ENCODE measurements around the gene MLF2. TPM values are rescaled to one million over a fixed set of nuclear protein-coding genes. Genes with fewer than 3 reads are reported as not detected.

Gene MLF2
- total and polyA plus RNA-seq, 9 of the 15 experiments (the other 6 are each of a cell fraction or from before 2014, with no cell fraction given) = 11.4 to 190 (median 139) TPM

DNA sequence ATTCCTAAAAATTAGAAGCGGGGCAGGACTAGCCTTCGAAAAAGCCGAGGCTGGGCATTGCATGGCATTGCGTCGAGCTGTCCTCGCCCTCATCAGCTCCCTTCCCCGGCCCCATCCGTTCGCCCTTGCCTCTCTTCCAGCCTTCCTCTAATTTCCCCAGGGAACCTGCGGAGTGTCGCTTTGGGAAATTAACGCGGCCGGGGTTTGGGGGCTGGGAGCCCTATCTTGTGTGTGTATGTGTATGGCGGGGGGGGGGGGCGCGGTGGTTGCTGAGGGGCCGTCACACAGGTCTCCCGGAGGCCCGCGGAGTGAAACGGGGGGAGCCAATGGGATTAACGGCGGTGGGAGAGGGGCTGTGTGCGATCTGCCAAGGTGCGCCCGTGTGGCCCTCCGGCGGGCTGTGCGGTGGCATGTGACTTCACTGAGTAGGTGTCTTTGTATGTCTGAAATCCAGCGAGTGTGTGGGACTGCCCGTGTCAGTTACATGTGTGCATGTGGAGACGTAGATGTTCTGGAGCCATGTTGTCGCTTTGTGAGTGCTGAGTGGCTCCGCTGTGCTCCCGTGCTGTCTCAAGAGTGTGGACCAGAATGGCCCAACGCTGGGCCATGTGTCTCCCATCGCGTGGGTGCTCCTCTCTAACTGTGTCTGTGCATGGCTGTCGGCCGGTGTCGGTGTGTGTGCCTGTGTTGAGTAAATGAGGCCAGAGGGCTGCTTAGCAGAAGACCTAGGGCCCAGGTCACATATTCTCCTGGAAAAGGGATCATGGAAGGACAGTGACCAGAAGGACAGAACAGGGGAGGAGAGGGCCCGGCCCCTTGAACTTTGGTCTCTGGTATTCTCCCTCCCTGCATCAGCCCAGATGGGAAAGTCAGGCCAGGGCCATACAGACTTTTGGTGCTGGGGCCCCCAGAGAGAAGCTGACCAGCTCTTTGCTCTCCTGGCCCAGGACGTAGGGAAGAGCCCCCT is 14.7 kb upstream of the MLF2 start (continued):
- TF ChIP-seq, protein P1, sequence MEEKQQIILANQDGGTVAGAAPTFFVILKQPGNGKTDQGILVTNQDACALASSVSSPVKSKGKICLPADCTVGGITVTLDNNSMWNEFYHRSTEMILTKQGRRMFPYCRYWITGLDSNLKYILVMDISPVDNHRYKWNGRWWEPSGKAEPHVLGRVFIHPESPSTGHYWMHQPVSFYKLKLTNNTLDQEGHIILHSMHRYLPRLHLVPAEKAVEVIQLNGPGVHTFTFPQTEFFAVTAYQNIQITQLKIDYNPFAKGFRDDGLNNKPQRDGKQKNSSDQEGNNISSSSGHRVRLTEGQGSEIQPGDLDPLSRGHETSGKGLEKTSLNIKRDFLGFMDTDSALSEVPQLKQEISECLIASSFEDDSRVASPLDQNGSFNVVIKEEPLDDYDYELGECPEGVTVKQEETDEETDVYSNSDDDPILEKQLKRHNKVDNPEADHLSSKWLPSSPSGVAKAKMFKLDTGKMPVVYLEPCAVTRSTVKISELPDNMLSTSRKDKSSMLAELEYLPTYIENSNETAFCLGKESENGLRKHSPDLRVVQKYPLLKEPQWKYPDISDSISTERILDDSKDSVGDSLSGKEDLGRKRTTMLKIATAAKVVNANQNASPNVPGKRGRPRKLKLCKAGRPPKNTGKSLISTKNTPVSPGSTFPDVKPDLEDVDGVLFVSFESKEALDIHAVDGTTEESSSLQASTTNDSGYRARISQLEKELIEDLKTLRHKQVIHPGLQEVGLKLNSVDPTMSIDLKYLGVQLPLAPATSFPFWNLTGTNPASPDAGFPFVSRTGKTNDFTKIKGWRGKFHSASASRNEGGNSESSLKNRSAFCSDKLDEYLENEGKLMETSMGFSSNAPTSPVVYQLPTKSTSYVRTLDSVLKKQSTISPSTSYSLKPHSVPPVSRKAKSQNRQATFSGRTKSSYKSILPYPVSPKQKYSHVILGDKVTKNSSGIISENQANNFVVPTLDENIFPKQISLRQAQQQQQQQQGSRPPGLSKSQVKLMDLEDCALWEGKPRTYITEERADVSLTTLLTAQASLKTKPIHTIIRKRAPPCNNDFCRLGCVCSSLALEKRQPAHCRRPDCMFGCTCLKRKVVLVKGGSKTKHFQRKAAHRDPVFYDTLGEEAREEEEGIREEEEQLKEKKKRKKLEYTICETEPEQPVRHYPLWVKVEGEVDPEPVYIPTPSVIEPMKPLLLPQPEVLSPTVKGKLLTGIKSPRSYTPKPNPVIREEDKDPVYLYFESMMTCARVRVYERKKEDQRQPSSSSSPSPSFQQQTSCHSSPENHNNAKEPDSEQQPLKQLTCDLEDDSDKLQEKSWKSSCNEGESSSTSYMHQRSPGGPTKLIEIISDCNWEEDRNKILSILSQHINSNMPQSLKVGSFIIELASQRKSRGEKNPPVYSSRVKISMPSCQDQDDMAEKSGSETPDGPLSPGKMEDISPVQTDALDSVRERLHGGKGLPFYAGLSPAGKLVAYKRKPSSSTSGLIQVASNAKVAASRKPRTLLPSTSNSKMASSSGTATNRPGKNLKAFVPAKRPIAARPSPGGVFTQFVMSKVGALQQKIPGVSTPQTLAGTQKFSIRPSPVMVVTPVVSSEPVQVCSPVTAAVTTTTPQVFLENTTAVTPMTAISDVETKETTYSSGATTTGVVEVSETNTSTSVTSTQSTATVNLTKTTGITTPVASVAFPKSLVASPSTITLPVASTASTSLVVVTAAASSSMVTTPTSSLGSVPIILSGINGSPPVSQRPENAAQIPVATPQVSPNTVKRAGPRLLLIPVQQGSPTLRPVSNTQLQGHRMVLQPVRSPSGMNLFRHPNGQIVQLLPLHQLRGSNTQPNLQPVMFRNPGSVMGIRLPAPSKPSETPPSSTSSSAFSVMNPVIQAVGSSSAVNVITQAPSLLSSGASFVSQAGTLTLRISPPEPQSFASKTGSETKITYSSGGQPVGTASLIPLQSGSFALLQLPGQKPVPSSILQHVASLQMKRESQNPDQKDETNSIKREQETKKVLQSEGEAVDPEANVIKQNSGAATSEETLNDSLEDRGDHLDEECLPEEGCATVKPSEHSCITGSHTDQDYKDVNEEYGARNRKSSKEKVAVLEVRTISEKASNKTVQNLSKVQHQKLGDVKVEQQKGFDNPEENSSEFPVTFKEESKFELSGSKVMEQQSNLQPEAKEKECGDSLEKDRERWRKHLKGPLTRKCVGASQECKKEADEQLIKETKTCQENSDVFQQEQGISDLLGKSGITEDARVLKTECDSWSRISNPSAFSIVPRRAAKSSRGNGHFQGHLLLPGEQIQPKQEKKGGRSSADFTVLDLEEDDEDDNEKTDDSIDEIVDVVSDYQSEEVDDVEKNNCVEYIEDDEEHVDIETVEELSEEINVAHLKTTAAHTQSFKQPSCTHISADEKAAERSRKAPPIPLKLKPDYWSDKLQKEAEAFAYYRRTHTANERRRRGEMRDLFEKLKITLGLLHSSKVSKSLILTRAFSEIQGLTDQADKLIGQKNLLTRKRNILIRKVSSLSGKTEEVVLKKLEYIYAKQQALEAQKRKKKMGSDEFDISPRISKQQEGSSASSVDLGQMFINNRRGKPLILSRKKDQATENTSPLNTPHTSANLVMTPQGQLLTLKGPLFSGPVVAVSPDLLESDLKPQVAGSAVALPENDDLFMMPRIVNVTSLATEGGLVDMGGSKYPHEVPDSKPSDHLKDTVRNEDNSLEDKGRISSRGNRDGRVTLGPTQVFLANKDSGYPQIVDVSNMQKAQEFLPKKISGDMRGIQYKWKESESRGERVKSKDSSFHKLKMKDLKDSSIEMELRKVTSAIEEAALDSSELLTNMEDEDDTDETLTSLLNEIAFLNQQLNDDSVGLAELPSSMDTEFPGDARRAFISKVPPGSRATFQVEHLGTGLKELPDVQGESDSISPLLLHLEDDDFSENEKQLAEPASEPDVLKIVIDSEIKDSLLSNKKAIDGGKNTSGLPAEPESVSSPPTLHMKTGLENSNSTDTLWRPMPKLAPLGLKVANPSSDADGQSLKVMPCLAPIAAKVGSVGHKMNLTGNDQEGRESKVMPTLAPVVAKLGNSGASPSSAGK (IDR thresholded peaks at IDR 0.05) = 0 out of 2 replicates have a peak, but pooled peaks have one; percentile 23
- TF ChIP-seq GTF2E2 (tag; IDR thresholded peaks at IDR 0.05) = no peak
- TF ChIP-seq ZNF79 (CRISPR knock-in tag; IDR thresholded peaks at IDR 0.05; ENCODE audit: low read depth) = no peak
- TF ChIP-seq, protein P2, sequence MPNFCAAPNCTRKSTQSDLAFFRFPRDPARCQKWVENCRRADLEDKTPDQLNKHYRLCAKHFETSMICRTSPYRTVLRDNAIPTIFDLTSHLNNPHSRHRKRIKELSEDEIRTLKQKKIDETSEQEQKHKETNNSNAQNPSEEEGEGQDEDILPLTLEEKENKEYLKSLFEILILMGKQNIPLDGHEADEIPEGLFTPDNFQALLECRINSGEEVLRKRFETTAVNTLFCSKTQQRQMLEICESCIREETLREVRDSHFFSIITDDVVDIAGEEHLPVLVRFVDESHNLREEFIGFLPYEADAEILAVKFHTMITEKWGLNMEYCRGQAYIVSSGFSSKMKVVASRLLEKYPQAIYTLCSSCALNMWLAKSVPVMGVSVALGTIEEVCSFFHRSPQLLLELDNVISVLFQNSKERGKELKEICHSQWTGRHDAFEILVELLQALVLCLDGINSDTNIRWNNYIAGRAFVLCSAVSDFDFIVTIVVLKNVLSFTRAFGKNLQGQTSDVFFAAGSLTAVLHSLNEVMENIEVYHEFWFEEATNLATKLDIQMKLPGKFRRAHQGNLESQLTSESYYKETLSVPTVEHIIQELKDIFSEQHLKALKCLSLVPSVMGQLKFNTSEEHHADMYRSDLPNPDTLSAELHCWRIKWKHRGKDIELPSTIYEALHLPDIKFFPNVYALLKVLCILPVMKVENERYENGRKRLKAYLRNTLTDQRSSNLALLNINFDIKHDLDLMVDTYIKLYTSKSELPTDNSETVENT (CRISPR knock-in tag; IDR thresholded peaks at IDR 0.05) = no peak
- TF ChIP-seq, protein P3, sequence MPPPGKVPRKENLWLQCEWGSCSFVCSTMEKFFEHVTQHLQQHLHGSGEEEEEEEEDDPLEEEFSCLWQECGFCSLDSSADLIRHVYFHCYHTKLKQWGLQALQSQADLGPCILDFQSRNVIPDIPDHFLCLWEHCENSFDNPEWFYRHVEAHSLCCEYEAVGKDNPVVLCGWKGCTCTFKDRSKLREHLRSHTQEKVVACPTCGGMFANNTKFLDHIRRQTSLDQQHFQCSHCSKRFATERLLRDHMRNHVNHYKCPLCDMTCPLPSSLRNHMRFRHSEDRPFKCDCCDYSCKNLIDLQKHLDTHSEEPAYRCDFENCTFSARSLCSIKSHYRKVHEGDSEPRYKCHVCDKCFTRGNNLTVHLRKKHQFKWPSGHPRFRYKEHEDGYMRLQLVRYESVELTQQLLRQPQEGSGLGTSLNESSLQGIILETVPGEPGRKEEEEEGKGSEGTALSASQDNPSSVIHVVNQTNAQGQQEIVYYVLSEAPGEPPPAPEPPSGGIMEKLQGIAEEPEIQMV (tag; conservative IDR thresholded peaks at IDR 0.05; ENCODE audit: low read depth) = no peak
- no peak; the same call in 1 of the 2 replicates for TF ChIP-seq POLR2G (IDR thresholded peaks at IDR 0.05; ENCODE audit: low read depth, low read length)
- TF ChIP-seq FOS (IDR thresholded peaks at IDR 0.05; ENCODE audit: extremely low read depth, insufficient read length) = no peak
- TF ChIP-seq KLF10 (CRISPR knock-in tag; IDR thresholded peaks at IDR 0.05) = no peak
- TF ChIP-seq ZNF263 (CRISPR knock-in tag; IDR thresholded peaks at IDR 0.05; ENCODE audit: borderline replicate concordance) = peak; percentile 86

Measured in K562 (cell line).